ENCODE results near the gene LCE1C.

Gene LCE1C

GRCh38 chr1:152806576-152806975, at the start of gene LCE1C:
TSS of gene LCE1C (minus strand) at chr1:152806651. CDS start at chr1:152805478, 1,173 bp downstream.
- H3K4me3 ChIP-seq (ENCODE audit: low read length): no peak within 1 kb of the TSS
- no peaks in the 10 kb centered on the region for H3K9me3 ChIP-seq (ENCODE audit: low read length)
- no peaks in the 10 kb centered on the region for H3K36me3 ChIP-seq (ENCODE audit: insufficient read depth, low read length)
- no peaks in the 10 kb centered on the region for H3K4me1 ChIP-seq (ENCODE audit: insufficient read depth, low read length)
- no peaks in the 10 kb centered on the region for H3K27me3 ChIP-seq (ENCODE audit: insufficient read depth, low read length)
- H2AFZ ChIP-seq (ENCODE audit: low read depth, low read length): no peak within 1 kb of the TSS

- Histone ChIP-seq H3K36me3 (ENCODE audit: insufficient read depth, low read length) (no peaks in the 10 kb centered on the region), H3K4me1 (ENCODE audit: insufficient read depth, low read length) (no peaks in the 10 kb centered on the region), H2AFZ (ENCODE audit: low read depth, low read length) (no peak overlapping the region), H3K27me3 (ENCODE audit: insufficient read depth, low read length) (no peaks in the 10 kb centered on the region), H3K9me3 (ENCODE audit: low read length) (no peaks in the 10 kb centered on the region), H3K4me3 (ENCODE audit: low read length) (no peak overlapping the region)
These were observed 49.2 kb upstream of the LCE1C start for GRCh38 chr1:152855661-152856060.

GRCh38 chr1:152842556-152842955, 36.1 kb upstream of the LCE1C start, which contains the start of gene LCE6A:
TSS of gene LCE6A (plus strand) at chr1:152842856. CDS start at chr1:152843521, 665 bp downstream.
- Histone ChIP-seq H3K4me1 (ENCODE audit: insufficient read depth, low read length) (no peaks in the 10 kb centered on the region), H3K27me3 (ENCODE audit: insufficient read depth, low read length) (no peaks in the 10 kb centered on the region), H3K9me3 (ENCODE audit: low read length) (no peaks in the 10 kb centered on the region), H2AFZ (ENCODE audit: low read depth, low read length) (no peak within 1 kb of the TSS), H3K36me3 (ENCODE audit: insufficient read depth, low read length) (no peaks in the 10 kb centered on the region), H3K4me3 (ENCODE audit: low read length) (no peak within 1 kb of the TSS)

- H3K27me3 ChIP-seq (ENCODE audit: insufficient read depth, low read length): no peaks in the 10 kb centered on the region
- H3K36me3 ChIP-seq (ENCODE audit: insufficient read depth, low read length): no peaks in the 10 kb centered on the region
- no peak overlapping the region for H2AFZ ChIP-seq (ENCODE audit: low read depth, low read length)
These were observed 30.4 kb upstream of the LCE1C start for GRCh38 chr1:152836870-152837269.

GRCh38 chr1:152827173-152827572, 20.7 kb upstream of the LCE1C start, which contains the start of gene LCE1A:
TSS of gene LCE1A (plus strand) at chr1:152827473. CDS start at chr1:152827473, 0 bp downstream.
- H3K9me3 ChIP-seq (ENCODE audit: low read length): no peaks in the 10 kb centered on the region
- no peaks in the 10 kb centered on the region for H3K27me3 ChIP-seq (ENCODE audit: insufficient read depth, low read length)
- H3K4me3 ChIP-seq (ENCODE audit: low read length): no peak within 1 kb of the TSS
- no peak within 1 kb of the TSS for H2AFZ ChIP-seq (ENCODE audit: low read depth, low read length)
- H3K4me1 ChIP-seq (ENCODE audit: insufficient read depth, low read length): no peaks in the 10 kb centered on the region
- H3K36me3 ChIP-seq (ENCODE audit: insufficient read depth, low read length): no peaks in the 10 kb centered on the region

More at GRCh38 chr1:152836870-152837269, 30.4 kb upstream of the LCE1C start:
- no peak overlapping the region for H3K4me3 ChIP-seq (ENCODE audit: low read length)
- no peaks in the 10 kb centered on the region for H3K9me3 ChIP-seq (ENCODE audit: low read length)
- H3K4me1 ChIP-seq (ENCODE audit: insufficient read depth, low read length): no peaks in the 10 kb centered on the region

- no peak overlapping the region for H3K4me3 ChIP-seq (ENCODE audit: low read length)
- no peaks in the 10 kb centered on the region for H3K36me3 ChIP-seq (ENCODE audit: insufficient read depth, low read length)
- H2AFZ ChIP-seq (ENCODE audit: low read depth, low read length): no peak overlapping the region
- no peaks in the 10 kb centered on the region for H3K9me3 ChIP-seq (ENCODE audit: low read length)
- no peaks in the 10 kb centered on the region for H3K27me3 ChIP-seq (ENCODE audit: insufficient read depth, low read length)
- H3K4me1 ChIP-seq (ENCODE audit: insufficient read depth, low read length): no peaks in the 10 kb centered on the region
These were observed 18.5 kb upstream of the LCE1C start for GRCh38 chr1:152824964-152825363.

- Histone ChIP-seq H3K36me3 (ENCODE audit: insufficient read depth, low read length) (no peaks in the 10 kb centered on the region), H2AFZ (ENCODE audit: low read depth, low read length) (no peak overlapping the region), H3K9me3 (ENCODE audit: low read length) (no peaks in the 10 kb centered on the region), H3K27me3 (ENCODE audit: insufficient read depth, low read length) (no peaks in the 10 kb centered on the region), H3K4me3 (ENCODE audit: low read length) (no peak overlapping the region), H3K4me1 (ENCODE audit: insufficient read depth, low read length) (no peaks in the 10 kb centered on the region)
These were observed 16.8 kb upstream of the LCE1C start for GRCh38 chr1:152823294-152823693.

GRCh38 chr1:152817309-152817708, 10.9 kb upstream of the LCE1C start:
- Histone ChIP-seq H3K9me3 (ENCODE audit: low read length) (no peaks in the 10 kb centered on the region), H3K27me3 (ENCODE audit: insufficient read depth, low read length) (no peaks in the 10 kb centered on the region), H2AFZ (ENCODE audit: low read depth, low read length) (no peak overlapping the region), H3K4me3 (ENCODE audit: low read length) (no peak overlapping the region), H3K36me3 (ENCODE audit: insufficient read depth, low read length) (no peaks in the 10 kb centered on the region), H3K4me1 (ENCODE audit: insufficient read depth, low read length) (no peaks in the 10 kb centered on the region)

GRCh38 chr1:152811671-152812070, 5.2 kb upstream of the LCE1C start, which contains the start of gene LCE1B:
TSS of gene LCE1B (plus strand) at chr1:152811971. CDS start at chr1:152812447, 476 bp downstream.
- H2AFZ ChIP-seq (ENCODE audit: low read depth, low read length): no peak within 1 kb of the TSS
- no peaks in the 10 kb centered on the region for H3K4me1 ChIP-seq (ENCODE audit: insufficient read depth, low read length)
- H3K4me3 ChIP-seq (ENCODE audit: low read length): no peak within 1 kb of the TSS
- H3K9me3 ChIP-seq (ENCODE audit: low read length): no peaks in the 10 kb centered on the region
- H3K27me3 ChIP-seq (ENCODE audit: insufficient read depth, low read length): no peaks in the 10 kb centered on the region
- H3K36me3 ChIP-seq (ENCODE audit: insufficient read depth, low read length): no peaks in the 10 kb centered on the region

GRCh38 chr1:152811050-152811449, 4.6 kb upstream of the LCE1C start:
- no peak overlapping the region for H2AFZ ChIP-seq (ENCODE audit: low read depth, low read length)
- no peaks in the 10 kb centered on the region for H3K36me3 ChIP-seq (ENCODE audit: insufficient read depth, low read length)
- H3K9me3 ChIP-seq (ENCODE audit: low read length): no peaks in the 10 kb centered on the region
- no peaks in the 10 kb centered on the region for H3K27me3 ChIP-seq (ENCODE audit: insufficient read depth, low read length)
- no peak overlapping the region for H3K4me3 ChIP-seq (ENCODE audit: low read length)
- no peaks in the 10 kb centered on the region for H3K4me1 ChIP-seq (ENCODE audit: insufficient read depth, low read length)

- Histone ChIP-seq H2AFZ (ENCODE audit: low read depth, low read length) (no peak overlapping the region), H3K9me3 (ENCODE audit: low read length) (no peaks in the 10 kb centered on the region), H3K36me3 (ENCODE audit: insufficient read depth, low read length) (no peaks in the 10 kb centered on the region), H3K4me3 (ENCODE audit: low read length) (no peak overlapping the region), H3K4me1 (ENCODE audit: insufficient read depth, low read length) (no peaks in the 10 kb centered on the region), H3K27me3 (ENCODE audit: insufficient read depth, low read length) (no peaks in the 10 kb centered on the region)
These were observed 5.1 kb downstream of the LCE1C start for GRCh38 chr1:152801333-152801732.

- H3K4me3 ChIP-seq (ENCODE audit: low read length): no peak within 1 kb of the TSS
- H2AFZ ChIP-seq (ENCODE audit: low read depth, low read length): no peak within 1 kb of the TSS
- H3K27me3 ChIP-seq (ENCODE audit: insufficient read depth, low read length): no peaks in the 10 kb centered on the region
- no peaks in the 10 kb centered on the region for H3K4me1 ChIP-seq (ENCODE audit: insufficient read depth, low read length)
- no peaks in the 10 kb centered on the region for H3K9me3 ChIP-seq (ENCODE audit: low read length)
- no peaks in the 10 kb centered on the region for H3K36me3 ChIP-seq (ENCODE audit: insufficient read depth, low read length)
These were observed 10.0 kb downstream of the LCE1C start, which contains the start of gene LCE1D for GRCh38 chr1:152796421-152796820. TSS of gene LCE1D (plus strand) at chr1:152796721. CDS start at chr1:152797795, 1,074 bp downstream.

- H3K27me3 ChIP-seq (ENCODE audit: insufficient read depth, low read length): no peaks in the 10 kb centered on the region
- H3K9me3 ChIP-seq (ENCODE audit: low read length): no peaks in the 10 kb centered on the region
- no peak overlapping the region for H3K4me3 ChIP-seq (ENCODE audit: low read length)
These were observed 10.8 kb downstream of the LCE1C start for GRCh38 chr1:152795686-152796085.

GRCh38 chr1:152786077-152786476, 20.4 kb downstream of the LCE1C start, which contains the start of gene LCE1E:
TSS of gene LCE1E (plus strand) at chr1:152786257. CDS start at chr1:152787300, 1,043 bp downstream.
- Histone ChIP-seq H3K36me3 (ENCODE audit: insufficient read depth, low read length) (no peaks in the 10 kb centered on the region), H3K4me3 (ENCODE audit: low read length) (no peak within 1 kb of the TSS), H3K4me1 (ENCODE audit: insufficient read depth, low read length) (no peaks in the 10 kb centered on the region), H3K27me3 (ENCODE audit: insufficient read depth, low read length) (no peaks in the 10 kb centered on the region), H2AFZ (ENCODE audit: low read depth, low read length) (no peak within 1 kb of the TSS), H3K9me3 (ENCODE audit: low read length) (no peaks in the 10 kb centered on the region)

More at GRCh38 chr1:152795686-152796085, 10.8 kb downstream of the LCE1C start:
- Histone ChIP-seq H2AFZ (ENCODE audit: low read depth, low read length) (no peak overlapping the region), H3K36me3 (ENCODE audit: insufficient read depth, low read length) (no peaks in the 10 kb centered on the region), H3K4me1 (ENCODE audit: insufficient read depth, low read length) (no peaks in the 10 kb centered on the region)

Measured in neuron (in vitro differentiated cells).